Trophoblast cell (in vitro differentiated cells and primary cell): ENCODE data around the gene LYSMD2.

Source experiments
- DNase-seq, 2 donors: peaks; one replicate each; pipeline ENCODE4 v3.0.0-alpha.2; 2016
- H2AFZ ChIP-seq: 2 replicates; pipeline ENCODE4 v1.6.1; 2013; ENCODE audit warnings: low read length, moderate library complexity, mild to moderate bottlenecking; ENCODE audit not compliant: insufficient read depth, poor library complexity
- H2AK5ac ChIP-seq: 2 replicates; pipeline ENCODE4 v1.6.1; 2013; ENCODE audit warnings: mild to moderate bottlenecking, low read length
- H2BK120ac ChIP-seq: 2 replicates; pipeline ENCODE4 v1.6.1; 2013; ENCODE audit warnings: low read length, mild to moderate bottlenecking, moderate library complexity; ENCODE audit not compliant: insufficient read depth, poor library complexity
- H2BK12ac ChIP-seq: 2 replicates; pipeline ENCODE4 v1.6.1; 2013; ENCODE audit warnings: mild to moderate bottlenecking, low read length, moderate library complexity
- H2BK5ac ChIP-seq: 2 replicates; pipeline ENCODE4 v1.6.1; 2013; ENCODE audit warnings: low read length, low read depth, moderate library complexity, mild to moderate bottlenecking; ENCODE audit not compliant: poor library complexity
- H3K14ac ChIP-seq: 2 replicates; pipeline ENCODE4 v1.6.1; 2013; ENCODE audit warnings: mild to moderate bottlenecking, low read length
- H3K18ac ChIP-seq: 2 replicates; pipeline ENCODE4 v1.6.1; 2013; ENCODE audit warnings: mild to moderate bottlenecking, low read length
- H3K23ac ChIP-seq: 2 replicates; pipeline ENCODE4 v1.6.1; 2013; ENCODE audit warnings: low read length
- H3K27ac ChIP-seq: 2 replicates; pipeline ENCODE4 v1.5.1; 2013; ENCODE audit warnings: low read depth, mild to moderate bottlenecking, inconsistent platforms, low read length, moderate library complexity
- H3K27me3 ChIP-seq: 2 replicates; pipeline ENCODE4 v1.6.1; 2013; ENCODE audit warnings: inconsistent platforms, mild to moderate bottlenecking, low read length, moderate library complexity; ENCODE audit not compliant: insufficient read depth
- H3K36me3 ChIP-seq, 2 experiments: 1 replicate in 1 of 2; 2 replicates in 1 of 2; pipeline ENCODE4 v1.6.1; 2013; ENCODE audit warnings: low read length in 2 of 2, mild to moderate bottlenecking in 2 of 2, moderate library complexity in 1 of 2; ENCODE audit not compliant: insufficient read depth in 2 of 2, control insufficient read depth in 1 of 2
- H3K4ac ChIP-seq: 2 replicates; pipeline ENCODE4 v1.6.1; 2013; ENCODE audit warnings: low read depth, mild to moderate bottlenecking, low read length, moderate library complexity
- H3K4me1 ChIP-seq, 2 experiments: 1 replicate in 1 of 2; 2 replicates in 1 of 2; pipeline ENCODE4 v1.6.1; 2013; ENCODE audit warnings: low read length in 2 of 2, mild to moderate bottlenecking in 2 of 2, moderate library complexity in 1 of 2; ENCODE audit not compliant: insufficient read depth in 2 of 2, control insufficient read depth in 1 of 2
- H3K4me2 ChIP-seq: 2 replicates; pipeline ENCODE4 v1.6.1; 2013; ENCODE audit warnings: inconsistent platforms, mild to moderate bottlenecking, low read length, moderate library complexity
- H3K4me3 ChIP-seq: 2 replicates; pipeline ENCODE4 v1.5.1; 2013; ENCODE audit warnings: mild to moderate bottlenecking, low read depth, low read length, inconsistent platforms
- H3K79me1 ChIP-seq: one replicate; pipeline ENCODE4 v1.6.1; 2013; ENCODE audit warnings: low read length
- H3K79me2 ChIP-seq: 2 replicates; pipeline ENCODE4 v1.6.1; 2013; ENCODE audit warnings: low read length, mild to moderate bottlenecking; ENCODE audit not compliant: control insufficient read depth, insufficient read depth, poor library complexity
- H3K9ac ChIP-seq: 2 replicates; pipeline ENCODE4 v1.6.1; 2013; ENCODE audit warnings: mild to moderate bottlenecking, low read length
- H3K9me3 ChIP-seq: 2 replicates; pipeline ENCODE4 v1.6.1; 2013; ENCODE audit warnings: low read depth, mild to moderate bottlenecking, control low read depth, inconsistent platforms, low read length; ENCODE audit not compliant: insufficient read depth
- H4K12ac ChIP-seq: 2 replicates; pipeline ENCODE4 v1.6.1; 2013; ENCODE audit warnings: low read depth, mild to moderate bottlenecking, low read length, moderate library complexity
- H4K8ac ChIP-seq: 2 replicates; pipeline ENCODE4 v1.6.1; 2013; ENCODE audit warnings: low read depth, mild to moderate bottlenecking, low read length, moderate library complexity
- H4K91ac ChIP-seq: one replicate; pipeline ENCODE4 v1.6.1; 2013; ENCODE audit warnings: low read depth, mild to moderate bottlenecking, low read length, moderate library complexity
- WGBS: extraction: QIAGEN DNeasy Blood & Tissue Kit; methylation state at CpG from one replicate; pipeline ENCODE4 v1.1.7; 2013; ENCODE audit warnings: missing lambda C conversion rate; ENCODE audit not compliant: insufficient read length, insufficient coverage; ENCODE audit errors: extremely low coverage; 5-methylcytosine and 5-hydroxymethylcytosine counted together

LYSMD2 gene

GRCh38 chr15:51758645-51759044, 21.2 kb upstream of the LYSMD2 start:
- Histone ChIP-seq H3K36me3 (no peaks in the 10 kb centered on the region), H3K23ac (peak overlapping the region; percentile 38), H4K8ac (no peak overlapping the region), H4K12ac (no peak overlapping the region), H3K4me1 (no peaks in the 10 kb centered on the region), H3K4me3 (no peak overlapping the region), H3K9me3 (no peaks in the 10 kb centered on the region), H3K27me3 (no peaks in the 10 kb centered on the region), H2AFZ (no peak overlapping the region), H3K18ac (no peak overlapping the region), H3K4me2 (no peak overlapping the region), H3K79me1 (no peaks in the 10 kb centered on the region), H3K4ac (no peak overlapping the region), H3K79me2 (no peaks in the 10 kb centered on the region), H3K27ac (no peak overlapping the region), H2AK5ac (no peak overlapping the region), H2BK12ac (no peak overlapping the region), H4K91ac (no peak overlapping the region), H2BK120ac (no peak overlapping the region), H3K14ac (no peak overlapping the region), H2BK5ac (no peak overlapping the region), H3K9ac (no peak overlapping the region)
- no CpG with 5 or more reads among the region's 1 CpG for WGBS
- no peak for DNase-seq

GRCh38 chr15:51757450-51757849, 20.0 kb upstream of the LYSMD2 start:
- Histone ChIP-seq H2BK5ac (no peak overlapping the region), H3K14ac (no peak overlapping the region), H3K27ac (no peak overlapping the region), H2BK120ac (no peak overlapping the region), H4K12ac (no peak overlapping the region), H3K18ac (no peak overlapping the region), H3K36me3 (no peaks in the 10 kb centered on the region), H3K23ac (no peak overlapping the region), H3K79me1 (no peaks in the 10 kb centered on the region), H4K91ac (no peak overlapping the region), H3K4me3 (no peak overlapping the region), H2AFZ (no peak overlapping the region), H2BK12ac (no peak overlapping the region), H3K4me1 (no peaks in the 10 kb centered on the region), H3K4me2 (no peak overlapping the region), H2AK5ac (no peak overlapping the region), H3K79me2 (no peaks in the 10 kb centered on the region), H4K8ac (no peak overlapping the region), H3K4ac (no peak overlapping the region), H3K9me3 (no peaks in the 10 kb centered on the region), H3K27me3 (no peaks in the 10 kb centered on the region), H3K9ac (no peak overlapping the region)
- WGBS: no CpG with 5 or more reads among the region's 2 CpGs
- no peak for DNase-seq

DNA sequence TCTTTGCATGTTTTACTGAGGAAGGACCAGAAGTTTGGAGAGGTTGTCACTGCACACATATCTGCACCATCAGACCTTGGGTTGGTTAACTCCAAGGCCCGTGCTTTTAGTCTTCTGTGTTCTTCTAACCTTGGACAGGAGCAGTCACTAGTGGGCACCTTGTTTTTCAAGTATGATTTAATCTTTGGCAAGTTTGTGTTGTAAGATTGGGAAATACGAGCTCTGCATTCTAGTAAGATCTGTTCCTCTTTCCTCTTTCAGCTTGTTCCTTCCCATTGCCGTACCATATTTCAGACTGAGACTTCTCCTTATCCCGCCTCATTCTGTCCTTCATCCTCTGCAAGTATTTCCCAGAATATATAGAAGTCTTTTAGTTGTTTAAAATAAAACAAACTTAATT, 19.0 kb upstream of the LYSMD2 start:
- H3K27me3 ChIP-seq: no peaks in the 10 kb centered on the region
- H2AK5ac ChIP-seq: no peak overlapping the region
- H3K23ac ChIP-seq: no peak overlapping the region
- H3K9ac ChIP-seq: no peak overlapping the region
- H4K91ac ChIP-seq: no peak overlapping the region
- H4K12ac ChIP-seq: no peak overlapping the region
- no CpG with 5 or more reads among the region's 4 CpGs for WGBS
- no peak overlapping the region for H3K4me3 ChIP-seq
- H3K4ac ChIP-seq: no peak overlapping the region
- no peak overlapping the region for H3K4me2 ChIP-seq
- no peaks in the 10 kb centered on the region for H3K9me3 ChIP-seq
- no peak overlapping the region for H2BK12ac ChIP-seq
- H3K36me3 ChIP-seq: no peaks in the 10 kb centered on the region
- H4K8ac ChIP-seq: no peak overlapping the region
- H3K14ac ChIP-seq: no peak overlapping the region
- peaks cover 0 to 1% of the 10 kb centered on the region in 2 experiments for H3K4me1 ChIP-seq
- H2BK5ac ChIP-seq: no peak overlapping the region
- peak in 1 of 2 donors; percentile 28 for DNase-seq
- H3K18ac ChIP-seq: no peak overlapping the region
- H2BK120ac ChIP-seq: no peak overlapping the region
- no peaks in the 10 kb centered on the region for H3K79me1 ChIP-seq
- H3K27ac ChIP-seq: no peak overlapping the region
- H2AFZ ChIP-seq: no peak overlapping the region
- no peaks in the 10 kb centered on the region for H3K79me2 ChIP-seq

GRCh38 chr15:51755790-51756189, 18.3 kb upstream of the LYSMD2 start:
- Histone ChIP-seq H4K91ac (no peak overlapping the region), H2AK5ac (no peak overlapping the region), H4K8ac (no peak overlapping the region), H3K18ac (no peak overlapping the region), H3K79me1 (no peaks in the 10 kb centered on the region), H3K36me3 (no peaks in the 10 kb centered on the region), H2BK5ac (no peak overlapping the region), H2AFZ (no peak overlapping the region), H3K14ac (no peak overlapping the region), H3K4me1 (peaks cover 0 to 3% of the 10 kb centered on the region in 2 experiments), H3K27me3 (no peaks in the 10 kb centered on the region), H3K27ac (no peak overlapping the region), H3K9ac (no peak overlapping the region), H2BK120ac (no peak overlapping the region), H2BK12ac (no peak overlapping the region), H3K4me2 (no peak overlapping the region), H3K4me3 (no peak overlapping the region), H3K9me3 (no peaks in the 10 kb centered on the region), H3K79me2 (no peaks in the 10 kb centered on the region), H3K23ac (no peak overlapping the region), H4K12ac (no peak overlapping the region), H3K4ac (no peak overlapping the region)
- no CpG with 5 or more reads among the region's 4 CpGs for WGBS
- DNase-seq: no peak
